Bronchial epithelial cell (primary cell): Measurements from ENCODE around the gene VCL. TPM values are rescaled to one million over a fixed set of nuclear protein-coding genes. Genes with fewer than 3 reads are reported as not detected.
"Not testable (repeated sequence)": the region's sequence is repeated elsewhere in the genome, so short reads cannot be mapped to it uniquely, and the experiment has no call there.

Source experiments
- DNase-seq: peaks from one replicate; pipeline ENCODE4 v3.0.0-alpha.2; 2010; ENCODE audit warnings: low read depth
- FAIRE-seq: peaks from 2 replicates; lab custom pipeline; 2011; peaks lifted over from hg19 to GRCh38; lab: Jason Lieb, UNC
- H3K27me3 ChIP-seq: 2 replicates; pipeline ENCODE4 v1.5.1; 2011; ENCODE audit warnings: low read length; ENCODE audit not compliant: control insufficient read depth, insufficient read depth
- H3K36me3 ChIP-seq: 2 replicates; pipeline ENCODE4 v1.5.1; 2011; ENCODE audit warnings: low read length; ENCODE audit not compliant: control insufficient read depth, insufficient read depth
- H3K4me3 ChIP-seq: 2 replicates; pipeline ENCODE4 v1.5.1; 2011; ENCODE audit warnings: mild to moderate bottlenecking, low read depth, low read length, control low read depth
- total RNA-seq: library from RNA; depleted of rRNA; stranded (reverse); fragments of >200 nt; gene quantifications from 2 replicates; pipeline ENCODE4 v1.2.1, GENCODE V29; 2014
- TF ChIP-seq, protein P1 (sequence below): IDR thresholded peaks from 2 replicates; pipeline ENCODE4 v1.5.1; 2011; ENCODE audit warnings: mild to moderate bottlenecking, moderate library complexity, low read length, control low read depth, inconsistent platforms; ENCODE audit not compliant: insufficient read depth, severe bottlenecking

VCL gene
- total RNA-seq, 1 donor from 2014 or later, result 40.8 TPM

DNA sequence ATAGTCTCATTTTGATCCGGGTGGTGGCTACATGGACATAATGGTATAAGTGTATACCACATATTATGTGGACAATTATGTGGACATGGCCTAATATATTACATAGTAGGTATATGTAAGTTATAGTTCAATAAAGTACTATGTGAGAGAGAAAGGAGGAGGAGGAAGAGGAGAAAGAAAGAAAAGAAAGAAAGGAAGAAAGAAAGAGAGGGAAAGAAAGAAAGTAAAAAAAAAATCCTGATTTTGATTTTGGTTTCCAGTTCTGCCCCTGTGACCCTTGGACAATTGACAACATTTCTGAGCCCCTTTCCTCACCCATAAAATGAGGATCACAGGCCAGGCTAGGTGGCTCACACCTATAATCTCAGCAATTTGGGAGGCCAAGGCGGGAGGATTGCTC, 42.2 kb upstream of the VCL start:
- Histone ChIP-seq H3K36me3 (no peaks in the 10 kb centered on the region), H3K4me3 (no peak overlapping the region), H3K27me3 (no peaks in the 10 kb centered on the region)
- TF ChIP-seq, protein P1, sequence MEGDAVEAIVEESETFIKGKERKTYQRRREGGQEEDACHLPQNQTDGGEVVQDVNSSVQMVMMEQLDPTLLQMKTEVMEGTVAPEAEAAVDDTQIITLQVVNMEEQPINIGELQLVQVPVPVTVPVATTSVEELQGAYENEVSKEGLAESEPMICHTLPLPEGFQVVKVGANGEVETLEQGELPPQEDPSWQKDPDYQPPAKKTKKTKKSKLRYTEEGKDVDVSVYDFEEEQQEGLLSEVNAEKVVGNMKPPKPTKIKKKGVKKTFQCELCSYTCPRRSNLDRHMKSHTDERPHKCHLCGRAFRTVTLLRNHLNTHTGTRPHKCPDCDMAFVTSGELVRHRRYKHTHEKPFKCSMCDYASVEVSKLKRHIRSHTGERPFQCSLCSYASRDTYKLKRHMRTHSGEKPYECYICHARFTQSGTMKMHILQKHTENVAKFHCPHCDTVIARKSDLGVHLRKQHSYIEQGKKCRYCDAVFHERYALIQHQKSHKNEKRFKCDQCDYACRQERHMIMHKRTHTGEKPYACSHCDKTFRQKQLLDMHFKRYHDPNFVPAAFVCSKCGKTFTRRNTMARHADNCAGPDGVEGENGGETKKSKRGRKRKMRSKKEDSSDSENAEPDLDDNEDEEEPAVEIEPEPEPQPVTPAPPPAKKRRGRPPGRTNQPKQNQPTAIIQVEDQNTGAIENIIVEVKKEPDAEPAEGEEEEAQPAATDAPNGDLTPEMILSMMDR, result no peak
- DNase-seq (no peak), FAIRE-seq (no peak)

DNA sequence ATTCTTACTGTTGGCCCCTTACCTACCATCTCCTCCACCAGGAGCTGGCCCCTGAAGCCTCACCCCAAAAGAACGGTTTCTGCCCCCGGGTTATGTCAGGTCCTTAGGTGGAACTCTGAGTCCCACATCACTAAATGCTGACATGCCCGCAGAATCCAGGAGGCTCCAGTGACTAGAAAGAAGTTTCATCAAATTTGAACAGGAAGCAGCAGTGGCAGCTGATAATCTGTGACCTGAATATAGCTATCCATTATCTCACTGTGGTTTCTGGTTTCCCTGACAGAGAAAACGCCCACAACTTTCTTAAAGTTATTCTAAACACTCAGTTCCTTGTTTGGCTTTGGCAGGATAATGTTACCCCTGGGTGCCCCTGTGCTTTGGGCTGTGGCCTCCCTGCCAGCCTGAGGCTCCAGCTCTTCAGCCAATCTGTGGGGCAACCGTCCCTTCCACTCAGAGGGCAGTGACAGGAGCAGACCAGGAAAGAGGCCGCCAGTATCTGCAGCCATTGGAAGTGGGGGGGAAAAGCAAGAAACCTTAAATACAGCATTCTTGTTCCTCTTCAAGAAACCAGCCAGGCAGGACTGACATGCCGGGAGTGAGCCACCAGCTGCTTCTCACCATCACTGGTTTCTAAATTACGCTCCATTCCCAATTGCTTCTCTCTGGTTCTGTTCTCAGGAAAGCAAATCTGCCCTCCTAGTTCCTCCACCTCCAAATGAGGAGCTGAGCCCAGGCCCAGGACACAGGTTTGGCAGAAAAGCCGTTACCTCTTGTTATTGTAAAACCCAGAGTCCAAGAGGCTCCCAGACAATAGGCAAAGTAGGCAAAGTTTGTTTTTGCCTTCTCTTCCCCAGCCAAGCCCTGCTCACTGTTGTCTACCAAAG, 41.2 kb upstream of the VCL start:
- TF ChIP-seq, protein P1, result no peak
- no peak for FAIRE-seq
- no peaks in the 10 kb centered on the region for H3K36me3 ChIP-seq
- no peaks in the 10 kb centered on the region for H3K27me3 ChIP-seq
- peak; percentile 30 for DNase-seq
- H3K4me3 ChIP-seq, result no peak overlapping the region

DNA sequence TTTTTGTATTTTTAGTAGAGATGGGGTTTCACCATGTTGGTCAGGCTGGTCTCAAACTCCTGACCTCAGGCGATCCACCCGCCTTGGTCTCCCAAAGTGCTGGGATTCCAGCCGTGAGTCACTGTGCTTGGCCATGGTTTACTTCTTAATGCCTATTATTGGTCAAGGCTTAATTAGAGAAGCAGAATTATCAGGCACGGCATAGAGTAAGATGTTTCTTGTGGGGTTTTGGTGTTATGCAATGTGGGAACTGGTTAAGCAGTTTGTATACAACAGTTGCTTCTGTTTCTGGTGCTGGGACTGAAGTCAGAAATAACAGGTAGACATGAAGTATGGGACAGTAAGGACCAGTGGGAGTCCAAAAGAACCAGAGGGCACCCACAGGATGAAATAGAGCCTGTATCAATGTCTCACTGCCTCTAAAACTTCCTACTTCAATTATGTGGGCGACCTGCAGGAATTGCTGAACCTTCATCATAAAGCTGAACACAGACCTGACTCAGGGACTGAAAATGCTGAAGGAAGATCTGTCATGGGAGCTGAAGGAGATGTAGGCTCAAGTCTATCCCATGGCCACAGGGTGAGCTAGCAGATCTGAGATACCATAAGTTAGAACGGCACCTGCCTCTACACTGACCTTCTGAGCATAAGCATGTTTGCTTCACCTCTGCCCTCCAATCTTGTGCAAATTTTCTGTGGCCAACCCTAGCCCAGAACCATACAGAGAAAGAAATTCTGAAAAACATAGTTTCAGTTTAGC, 38.3 kb upstream of the VCL start:
- H3K27me3 ChIP-seq, result no peaks in the 10 kb centered on the region
- H3K36me3 ChIP-seq, result no peaks in the 10 kb centered on the region
- DNase-seq, result no peak
- H3K4me3 ChIP-seq, result no peak overlapping the region
- TF ChIP-seq, protein P1, result no peak
- no peak for FAIRE-seq

DNA sequence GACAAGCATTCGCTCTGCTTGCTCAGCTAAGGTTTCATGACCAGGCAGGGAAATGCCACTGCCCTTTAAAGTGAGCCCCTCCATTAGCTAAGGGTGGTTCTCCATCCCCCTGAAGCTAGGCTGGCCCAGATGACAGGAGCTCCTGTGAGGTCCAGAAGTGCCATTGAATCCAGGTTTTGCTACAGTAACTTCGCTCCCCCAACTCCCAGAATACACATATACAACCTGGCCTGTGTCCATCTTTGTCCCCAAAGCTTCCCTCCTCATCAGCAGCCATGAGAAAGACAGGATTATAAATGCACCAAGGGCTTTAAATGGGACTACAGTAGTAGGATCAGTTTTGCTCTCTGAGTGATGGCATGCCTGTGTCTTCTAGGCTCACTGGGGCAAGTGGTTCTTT, 35.5 kb upstream of the VCL start:
- H3K27me3 ChIP-seq, result no peaks in the 10 kb centered on the region
- DNase-seq (no peak), FAIRE-seq (no peak)
- TF ChIP-seq, protein P1, result no peak
- no peak overlapping the region for H3K4me3 ChIP-seq
- H3K36me3 ChIP-seq, result no peaks in the 10 kb centered on the region

DNA sequence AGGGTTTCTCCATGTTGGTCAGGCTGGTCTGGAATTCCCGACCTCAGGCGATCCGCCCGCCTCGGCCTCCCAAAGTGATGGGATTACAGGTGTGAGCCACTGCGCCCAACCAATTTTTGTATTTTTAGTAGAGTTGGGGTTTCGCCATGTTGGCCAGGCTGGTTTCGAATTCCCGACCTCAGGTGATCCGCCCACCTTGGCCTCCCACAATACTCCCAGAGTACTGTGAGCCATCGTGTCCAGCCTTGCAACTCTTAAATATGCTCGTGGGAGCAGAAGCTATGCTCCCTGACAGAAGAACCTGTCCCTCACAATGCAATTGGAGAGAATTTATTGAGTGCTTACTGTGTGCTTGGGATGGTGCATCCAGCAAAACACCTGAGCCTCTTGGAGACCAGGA, 34.4 kb upstream of the VCL start:
- not testable (repeated sequence) for H3K36me3 ChIP-seq, H3K4me3 ChIP-seq, DNase-seq, FAIRE-seq, H3K27me3 ChIP-seq

DNA sequence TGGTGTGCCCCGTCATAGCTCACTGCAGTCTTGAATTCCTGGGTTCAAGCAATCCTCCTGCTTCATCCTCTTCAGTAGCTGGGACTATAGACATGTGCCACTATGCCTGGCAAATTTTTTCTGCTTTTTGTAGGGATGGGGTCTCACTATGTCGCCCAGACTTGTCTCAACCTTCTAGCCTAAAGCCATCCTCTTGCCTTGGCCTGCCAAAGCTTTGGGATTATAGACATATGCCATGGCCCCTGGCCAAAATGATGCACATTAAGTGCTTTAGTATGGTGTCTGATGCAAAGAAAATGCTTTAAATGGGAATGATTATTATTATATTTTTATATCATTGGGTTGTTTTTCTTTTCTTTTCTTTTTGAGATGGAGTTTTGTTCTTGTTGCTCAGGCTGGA, 33.2 kb upstream of the VCL start:
- H3K4me3 ChIP-seq, result no peak overlapping the region
- TF ChIP-seq, protein P1, result no peak
- no peak for FAIRE-seq
- no peak for DNase-seq
- H3K36me3 ChIP-seq, result no peaks in the 10 kb centered on the region
- no peaks in the 10 kb centered on the region for H3K27me3 ChIP-seq

DNA sequence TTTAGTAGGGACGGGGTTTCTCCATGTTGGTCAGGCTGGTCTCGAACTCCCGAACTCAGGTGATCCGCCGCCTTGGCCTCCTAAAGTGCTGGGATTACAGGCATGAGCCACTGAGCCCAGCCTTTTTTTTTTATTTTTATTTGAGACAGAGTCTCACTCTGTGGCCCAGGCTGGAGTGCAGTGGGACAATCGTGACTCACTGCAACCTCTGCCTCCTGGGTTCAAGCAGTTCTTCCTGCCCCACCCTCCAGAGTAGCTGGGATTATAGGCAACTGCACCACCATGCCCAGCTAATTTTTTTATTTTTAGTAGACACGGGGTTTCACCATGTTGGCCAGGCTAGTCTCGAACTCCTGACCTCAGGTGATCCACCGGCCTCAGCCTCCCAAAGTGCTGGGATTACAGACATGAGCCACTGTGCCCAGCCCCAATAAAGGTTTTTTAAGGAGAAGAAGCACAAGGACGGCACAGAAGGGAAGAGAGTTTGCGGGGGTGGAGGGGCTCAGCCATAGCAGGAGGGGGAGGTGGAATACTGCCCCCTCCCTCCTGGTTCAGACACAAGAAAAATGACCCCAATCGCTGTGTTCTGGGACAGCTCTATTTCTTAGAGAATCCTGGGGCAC, 32.5 kb upstream of the VCL start:
- not testable (repeated sequence) for H3K36me3 ChIP-seq, FAIRE-seq, H3K4me3 ChIP-seq, H3K27me3 ChIP-seq
- peak; percentile 50 for DNase-seq
